ENCODE data around the gene CRYBA2.
A peak's percentile ranks its signal among the peaks of the same experiment; 100 is the strongest.

Gene CRYBA2

DNA sequence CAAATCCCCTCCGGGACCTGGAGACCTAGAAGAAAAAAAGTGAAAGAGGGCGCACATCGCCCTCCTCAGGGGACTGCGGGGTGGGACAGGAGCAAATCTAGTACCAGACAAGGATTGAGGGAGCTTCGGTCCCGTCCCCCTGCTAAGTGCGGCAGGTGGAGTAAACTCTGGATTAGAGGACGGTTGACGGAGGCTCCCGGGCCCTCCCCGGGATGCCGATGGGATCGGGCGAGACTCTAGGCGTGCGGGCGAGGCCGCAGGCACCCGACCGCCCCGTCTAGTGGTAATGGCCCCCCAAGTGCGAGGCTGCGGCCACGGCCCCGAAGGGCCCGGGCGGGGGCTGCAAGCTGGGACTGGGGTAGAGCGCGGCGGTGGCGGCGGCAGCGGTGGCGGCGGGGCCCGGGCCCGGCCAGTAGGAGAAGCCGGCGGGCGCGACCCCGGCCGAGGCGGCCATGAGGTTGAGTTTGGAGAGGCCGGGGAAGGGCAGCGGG lies 11.8 kb downstream of the CRYBA2 start:
- no peak for DNase-seq

- no peak for DNase-seq
Measured at GRCh38 chr2:218980735-218981389, 12.4 kb downstream of the CRYBA2 start.

DNA sequence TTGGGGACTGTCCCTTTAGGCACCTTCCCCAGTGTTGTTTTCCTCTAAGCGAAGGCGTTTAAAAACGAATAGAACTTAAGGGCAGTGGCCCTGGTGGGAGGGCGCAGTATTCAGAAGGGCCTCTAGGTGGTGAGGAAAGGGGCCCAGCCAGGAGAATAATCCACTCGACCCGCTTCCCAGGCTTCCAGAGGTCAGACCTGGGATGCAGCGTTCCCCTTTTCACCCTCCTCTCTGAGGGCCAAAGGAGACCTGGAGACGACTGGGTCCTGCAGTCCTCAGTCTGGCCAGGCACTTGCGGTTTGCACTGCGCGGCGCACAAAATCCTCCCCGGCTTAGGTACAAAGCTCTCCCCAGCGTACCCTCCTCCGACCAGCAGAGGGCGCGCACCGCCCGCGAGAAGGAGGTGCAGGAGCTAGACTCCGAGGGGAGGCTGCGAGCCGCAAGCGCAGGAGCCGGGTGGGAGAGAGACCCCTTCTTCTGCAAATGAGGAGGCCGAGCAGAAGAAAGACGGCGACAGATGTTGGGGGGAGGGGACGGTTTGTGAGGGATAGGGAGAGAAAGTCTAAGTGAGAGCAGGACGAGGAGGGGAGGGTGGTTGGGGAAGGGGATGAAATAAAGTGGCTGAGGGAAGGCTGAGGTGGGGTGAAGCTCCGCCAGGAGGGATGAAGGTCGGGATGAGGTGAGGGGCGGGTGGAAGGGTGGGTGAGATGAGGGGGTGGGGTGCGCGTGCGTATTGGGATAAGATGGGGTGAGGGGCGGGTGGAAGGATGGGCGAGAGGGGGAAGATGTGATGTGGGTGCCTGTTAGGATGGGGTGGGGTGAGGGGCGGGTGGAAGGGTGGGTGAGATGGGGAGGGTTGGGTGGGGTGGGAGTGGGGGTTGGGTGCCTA lies 13.1 kb downstream of the CRYBA2 start:
- peak; percentile 53 for DNase-seq

DNA sequence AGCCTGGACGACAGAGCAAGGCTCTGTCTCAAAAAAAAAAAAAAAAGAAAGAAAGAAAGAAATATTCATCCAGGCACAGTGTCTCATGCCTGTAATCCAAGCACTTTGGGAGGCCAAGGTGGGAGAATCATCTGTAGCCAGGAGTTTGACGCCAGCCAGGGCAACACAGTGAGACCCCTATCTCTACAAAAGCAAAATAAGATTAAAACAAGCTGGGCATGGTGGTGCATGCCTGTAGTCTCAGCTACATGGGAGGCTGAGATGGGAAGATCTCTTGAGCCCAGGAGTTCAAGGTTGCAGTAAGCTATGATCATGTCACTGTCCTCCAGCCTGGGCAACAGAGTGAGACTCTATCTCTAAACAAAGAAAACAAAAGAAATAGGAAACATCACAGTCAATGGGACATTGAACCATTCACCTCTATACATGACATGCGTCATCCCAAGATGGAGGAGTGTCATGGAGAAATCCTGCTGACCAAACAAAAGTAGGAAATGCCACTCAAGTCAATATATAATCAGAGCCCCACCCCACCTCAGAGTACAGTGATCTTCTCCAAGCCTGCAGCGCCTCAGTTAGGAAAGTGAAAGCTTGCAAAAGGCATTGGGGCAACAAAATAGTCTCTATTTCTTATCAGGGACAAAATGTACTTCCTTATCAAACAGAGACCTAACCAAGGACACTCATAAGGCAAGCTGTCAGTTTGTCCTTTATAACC lies 18.0 kb downstream of the CRYBA2 start:
- DNase-seq, result no peak

- no peak for DNase-seq
Measured at GRCh38 chr2:218970894-218971293, 22.3 kb downstream of the CRYBA2 start.

- DNase-seq, result peak; percentile 77
Measured at GRCh38 chr2:218964041-218964771, 29.0 kb downstream of the CRYBA2 start.

GRCh38 chr2:218963601-218964000 lies 29.6 kb downstream of the CRYBA2 start:
- DNase-seq, result no peak

GRCh38 chr2:218962859-218963492 lies 30.2 kb downstream of the CRYBA2 start:
- DNase-seq, result peak; percentile 95

- peak; percentile 56 for DNase-seq
Measured at GRCh38 chr2:218961651-218962570, 31.3 kb downstream of the CRYBA2 start.

GRCh38 chr2:218961229-218961628 lies 32.0 kb downstream of the CRYBA2 start:
- DNase-seq, result no peak

DNA sequence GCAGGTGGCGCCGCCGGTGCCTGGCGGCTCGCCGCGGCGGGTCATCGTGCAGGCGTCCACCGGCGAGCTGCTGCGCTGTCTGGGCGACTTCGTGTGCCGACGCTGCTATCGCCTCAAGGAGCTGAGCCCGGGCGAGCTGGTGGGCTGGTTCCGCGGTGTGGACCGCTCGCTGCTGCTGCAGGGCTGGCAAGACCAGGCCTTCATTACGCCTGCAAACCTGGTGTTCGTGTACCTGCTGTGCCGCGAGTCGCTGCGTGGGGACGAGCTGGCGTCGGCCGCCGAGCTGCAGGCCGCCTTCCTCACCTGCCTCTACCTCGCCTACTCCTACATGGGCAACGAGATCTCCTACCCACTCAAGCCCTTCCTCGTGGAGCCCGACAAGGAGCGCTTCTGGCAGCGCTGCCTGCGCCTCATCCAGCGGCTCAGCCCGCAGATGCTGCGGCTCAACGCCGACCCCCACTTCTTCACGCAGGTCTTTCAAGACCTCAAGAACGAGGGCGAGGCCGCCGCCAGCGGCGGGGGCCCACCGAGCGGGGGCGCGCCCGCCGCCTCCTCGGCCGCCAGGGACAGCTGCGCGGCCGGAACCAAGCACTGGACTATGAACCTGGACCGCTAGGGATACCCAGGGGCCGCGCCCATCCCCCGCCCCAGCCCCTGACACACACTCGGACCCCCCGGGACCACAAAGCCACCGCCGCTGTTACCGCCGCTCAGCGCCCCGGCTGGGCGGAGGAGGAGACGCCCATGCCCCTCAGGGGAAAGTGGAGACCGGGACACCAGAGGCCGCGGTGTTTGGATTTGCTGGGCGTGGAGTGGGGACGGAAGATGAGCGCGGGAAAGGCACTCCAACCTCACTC lies 32.7 kb downstream of the CRYBA2 start:
- peak; percentile 19 for DNase-seq

GRCh38 chr2:218959761-218960308 lies 33.4 kb downstream of the CRYBA2 start:
- no peak for DNase-seq

DNA sequence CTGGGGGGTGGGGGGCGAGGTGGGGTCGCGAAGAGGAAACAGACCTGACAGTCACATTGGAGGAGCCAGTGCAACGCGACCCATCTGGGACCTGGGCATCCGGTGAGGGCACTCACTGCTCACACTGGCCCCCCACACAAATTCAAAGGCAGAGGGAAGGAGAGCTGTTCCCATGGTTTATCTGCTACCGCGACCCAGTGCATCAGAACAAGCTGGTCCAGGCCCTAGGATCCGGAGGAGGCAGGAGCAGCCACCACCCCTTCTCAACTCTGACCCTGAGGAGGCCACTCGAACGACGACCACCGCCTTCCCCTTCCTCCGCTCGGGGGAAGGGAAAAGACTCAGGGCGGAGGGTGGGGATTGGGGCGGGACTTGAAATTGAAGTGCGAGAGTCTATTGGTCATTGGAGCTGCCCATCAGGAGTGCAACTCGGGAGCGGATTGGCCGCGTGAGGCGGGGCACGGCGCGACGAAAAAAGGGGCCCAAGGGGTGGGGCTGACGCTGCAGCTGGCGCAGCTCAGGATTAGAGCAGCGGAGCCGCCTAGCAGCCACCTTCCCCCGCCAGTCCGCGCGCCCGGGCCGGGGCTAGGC lies 34.0 kb downstream of the CRYBA2 start, which contains the start of gene CDK5R2:
Gene CDK5R2, plus strand, starts transcription at position 526 of the 591 bp plus-strand sequence. CDS start 155 bp downstream, outside the sequence.
- DNase-seq, result peak; percentile 88

- DNase-seq, result no peak
Measured at GRCh38 chr2:218958276-218958675, 34.9 kb downstream of the CRYBA2 start.

GRCh38 chr2:218957671-218958070 lies 35.6 kb downstream of the CRYBA2 start:
- no peak for DNase-seq

- no peak for DNase-seq
Measured at GRCh38 chr2:218956039-218956438, 37.2 kb downstream of the CRYBA2 start.

DNA sequence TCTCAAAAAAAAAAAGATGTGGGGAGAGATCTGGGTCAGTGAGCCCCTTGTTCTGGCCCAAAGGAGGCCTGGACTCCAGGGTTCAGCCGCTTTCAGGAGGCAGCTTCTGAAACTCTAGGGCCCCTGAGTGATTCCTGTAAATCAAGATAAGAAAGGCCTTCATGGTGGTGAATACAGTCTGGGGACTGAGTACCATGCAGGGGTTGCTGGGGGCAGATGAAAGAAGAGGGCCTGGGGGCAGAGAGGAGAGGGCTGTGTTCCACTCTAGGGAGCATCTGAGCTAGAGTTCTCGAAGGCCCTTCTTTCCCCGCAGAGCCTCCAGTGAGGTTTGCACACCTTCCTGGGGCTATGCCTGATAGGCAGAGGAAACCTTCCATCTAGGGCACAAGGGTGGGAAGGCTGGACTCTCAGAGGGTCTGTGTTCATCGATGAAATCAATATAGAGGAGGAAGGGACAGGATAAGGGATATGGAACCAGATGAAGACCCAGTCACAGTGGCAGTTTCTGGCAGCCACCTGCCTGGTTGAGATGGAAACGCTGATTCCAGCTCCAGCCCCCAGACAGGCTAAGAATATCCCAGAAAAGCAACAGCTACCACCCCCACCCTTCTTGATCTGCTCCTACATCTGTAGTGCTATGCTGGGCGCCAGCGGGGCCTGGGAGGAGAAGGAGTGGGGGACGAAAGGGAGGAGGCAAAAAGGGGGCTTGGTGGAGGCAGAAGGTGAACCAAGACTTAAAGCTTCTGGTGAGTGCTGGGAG lies 38.5 kb downstream of the CRYBA2 start:
- no peak for DNase-seq

- no peak for DNase-seq
Measured at GRCh38 chr2:218953366-218953954, 39.8 kb downstream of the CRYBA2 start.
